Mesodermal cell (in vitro differentiated cells): ENCODE measurements around the gene C11orf42.

Source experiments
- H3K27ac ChIP-seq: 2 replicates; pipeline ENCODE4 v1.7.0; 2013; ENCODE audit warnings: mild to moderate bottlenecking, low read depth, low read length, moderate library complexity; ENCODE audit not compliant: severe bottlenecking
- H3K36me3 ChIP-seq: 2 replicates; pipeline ENCODE4 v1.7.1; 2013; ENCODE audit warnings: mild to moderate bottlenecking, low read length, moderate library complexity; ENCODE audit not compliant: control insufficient read depth, insufficient read depth
- H3K4me1 ChIP-seq: one replicate; pipeline ENCODE4 v1.7.1; 2013; ENCODE audit warnings: mild to moderate bottlenecking, low read length; ENCODE audit not compliant: insufficient read depth, control insufficient read depth, poor library complexity, severe bottlenecking
- H3K4me3 ChIP-seq: 2 replicates; pipeline ENCODE4 v1.7.0; 2013; ENCODE audit warnings: low read length, control low read depth, mild to moderate bottlenecking; ENCODE audit not compliant: insufficient read depth, poor library complexity, severe bottlenecking; ENCODE audit errors: extremely low read depth
- H3K9me3 ChIP-seq: 2 replicates; pipeline ENCODE4 v1.7.1; 2013; ENCODE audit warnings: mild to moderate bottlenecking, low read length, moderate library complexity; ENCODE audit not compliant: control insufficient read depth
- WGBS, 2 experiments: methylation state at CpG; one replicate each; pipeline ENCODE4 v1.1.5; 2013; ENCODE audit warnings: missing lambda C conversion rate in 2 of 2; ENCODE audit not compliant: insufficient coverage in 2 of 2; 5-methylcytosine and 5-hydroxymethylcytosine counted together

C11orf42 gene

DNA sequence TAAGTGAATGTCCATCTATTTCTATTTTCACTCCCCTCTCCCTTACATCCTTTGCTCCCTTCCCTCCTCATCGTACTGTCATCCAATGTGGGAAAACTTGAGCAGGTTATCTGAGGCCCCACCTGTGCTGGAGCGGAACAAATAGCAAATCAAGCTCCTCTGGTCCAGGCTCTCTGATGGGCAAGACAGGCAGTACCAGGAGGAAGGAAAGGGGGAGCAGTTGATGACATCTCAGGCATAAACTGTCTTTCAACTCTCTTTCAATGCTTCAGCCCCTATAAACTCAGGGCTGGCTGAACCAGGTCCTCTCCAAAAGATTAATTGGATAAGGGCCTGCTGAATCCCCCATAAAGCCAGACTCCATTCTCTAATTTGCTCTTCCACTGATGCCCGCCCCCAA lies 52.8 kb downstream of the C11orf42 start:
- Histone ChIP-seq H3K4me1 (peaks cover 16% of the 10 kb centered on the region), H3K27ac (no peak overlapping the region), H3K9me3 (no peaks in the 10 kb centered on the region), H3K36me3 (no peaks in the 10 kb centered on the region), H3K4me3 (no peak overlapping the region)
- 68 to 73% methylated on average over 2 of the region's 3 CpGs for WGBS, 2 experiments

DNA sequence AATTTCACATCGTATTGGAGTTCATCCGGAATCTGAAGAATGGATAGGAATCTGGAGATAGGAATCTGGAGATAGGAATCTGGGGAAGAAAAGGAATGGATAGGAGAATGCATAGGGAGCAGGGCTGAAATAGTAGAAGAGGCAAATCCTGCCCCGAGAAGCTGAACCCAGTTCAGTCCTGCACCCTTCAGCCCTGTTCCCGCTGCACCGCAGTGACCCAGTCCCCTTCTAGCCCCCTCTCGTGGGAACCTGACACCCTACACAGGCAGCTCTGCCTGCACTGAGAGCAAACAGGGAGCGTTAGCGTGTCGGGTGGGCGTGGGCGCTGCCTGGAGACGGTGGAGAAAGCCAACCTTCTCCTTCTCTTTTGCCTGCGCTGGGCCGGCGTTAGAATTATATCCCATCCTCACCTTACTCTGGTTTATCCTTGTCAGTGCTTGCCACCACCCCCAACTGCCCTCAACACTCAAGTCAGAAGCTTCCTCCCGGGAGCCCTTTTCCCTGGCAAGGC lies 53.3 kb downstream of the C11orf42 start:
- Histone ChIP-seq H3K27ac (no peak overlapping the region), H3K4me3 (peak overlapping the region; percentile 40)

GRCh38 chr11:6260207-6260726 lies 54.9 kb downstream of the C11orf42 start:
- Histone ChIP-seq H3K4me1 (peaks cover 16% of the 10 kb centered on the region), H3K4me3 (peak overlapping the region; percentile 40), H3K27ac (no peak overlapping the region), H3K9me3 (no peaks in the 10 kb centered on the region), H3K36me3 (no peaks in the 10 kb centered on the region)
- WGBS, 2 experiments: 43 to 86% methylated on average over 2 to 4 of the region's 5 CpGs

More for the DNA sequence above, 53.3 kb downstream of the C11orf42 start:
- WGBS, 2 experiments: 6 to 7% methylated on average over 12 to 15 of the region's 16 CpGs
- no peaks in the 10 kb centered on the region for H3K36me3 ChIP-seq
- H3K9me3 ChIP-seq: no peaks in the 10 kb centered on the region
- peaks cover 16% of the 10 kb centered on the region for H3K4me1 ChIP-seq
